ENCODE data around the gene ARHGEF16.

ARHGEF16 gene

GRCh38 chr1:3428899-3429298 lies 25.6 kb upstream of the ARHGEF16 start:
- TF ChIP-seq, protein P1, sequence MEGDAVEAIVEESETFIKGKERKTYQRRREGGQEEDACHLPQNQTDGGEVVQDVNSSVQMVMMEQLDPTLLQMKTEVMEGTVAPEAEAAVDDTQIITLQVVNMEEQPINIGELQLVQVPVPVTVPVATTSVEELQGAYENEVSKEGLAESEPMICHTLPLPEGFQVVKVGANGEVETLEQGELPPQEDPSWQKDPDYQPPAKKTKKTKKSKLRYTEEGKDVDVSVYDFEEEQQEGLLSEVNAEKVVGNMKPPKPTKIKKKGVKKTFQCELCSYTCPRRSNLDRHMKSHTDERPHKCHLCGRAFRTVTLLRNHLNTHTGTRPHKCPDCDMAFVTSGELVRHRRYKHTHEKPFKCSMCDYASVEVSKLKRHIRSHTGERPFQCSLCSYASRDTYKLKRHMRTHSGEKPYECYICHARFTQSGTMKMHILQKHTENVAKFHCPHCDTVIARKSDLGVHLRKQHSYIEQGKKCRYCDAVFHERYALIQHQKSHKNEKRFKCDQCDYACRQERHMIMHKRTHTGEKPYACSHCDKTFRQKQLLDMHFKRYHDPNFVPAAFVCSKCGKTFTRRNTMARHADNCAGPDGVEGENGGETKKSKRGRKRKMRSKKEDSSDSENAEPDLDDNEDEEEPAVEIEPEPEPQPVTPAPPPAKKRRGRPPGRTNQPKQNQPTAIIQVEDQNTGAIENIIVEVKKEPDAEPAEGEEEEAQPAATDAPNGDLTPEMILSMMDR (IDR thresholded peaks at IDR 0.05; ENCODE audit: insufficient read depth, low read depth, low read length, missing control alignments): no peak
- H3K4me3 ChIP-seq (ENCODE audit: low read depth, low read length): no peak overlapping the region
- no peak for DNase-seq (ENCODE audit: low read depth)

GRCh38 chr1:3429320-3429719 lies 25.1 kb upstream of the ARHGEF16 start:
- H3K4me3 ChIP-seq (ENCODE audit: low read depth, low read length): no peak overlapping the region
- DNase-seq (ENCODE audit: low read depth): no peak
- TF ChIP-seq, protein P1 (IDR thresholded peaks at IDR 0.05; ENCODE audit: insufficient read depth, low read depth, low read length, missing control alignments): no peak

DNA sequence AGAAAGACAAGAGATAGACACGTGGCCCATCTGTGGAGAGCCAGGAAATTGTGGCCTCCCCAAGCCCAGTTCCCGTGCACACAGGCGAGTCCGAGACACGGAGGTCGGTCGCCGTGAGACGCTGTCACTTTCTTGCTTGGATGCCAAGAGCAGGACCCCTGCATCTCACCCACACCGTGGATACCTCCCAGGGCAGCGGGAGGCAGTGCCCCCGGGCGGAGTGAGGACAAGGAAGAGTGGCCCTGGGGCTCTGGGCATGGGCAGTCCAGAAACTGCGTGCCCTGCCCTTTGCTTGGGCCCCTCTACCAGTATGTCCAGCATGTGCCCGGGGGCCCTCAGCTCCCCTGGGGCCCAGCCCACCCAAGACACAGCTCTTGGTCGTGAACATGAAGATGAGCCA lies 24.7 kb upstream of the ARHGEF16 start:
- no peak overlapping the region for H3K4me3 ChIP-seq (ENCODE audit: low read depth, low read length)
- DNase-seq (ENCODE audit: low read depth): no peak
- TF ChIP-seq, protein P1 (IDR thresholded peaks at IDR 0.05; ENCODE audit: insufficient read depth, low read depth, low read length, missing control alignments): no peak

GRCh38 chr1:3430406-3430805 lies 24.1 kb upstream of the ARHGEF16 start:
- H3K4me3 ChIP-seq (ENCODE audit: low read depth, low read length): no peak overlapping the region
- TF ChIP-seq, protein P1 (IDR thresholded peaks at IDR 0.05; ENCODE audit: insufficient read depth, low read depth, low read length, missing control alignments): no peak

GRCh38 chr1:3430820-3431219 lies 23.6 kb upstream of the ARHGEF16 start:
- TF ChIP-seq, protein P1 (IDR thresholded peaks at IDR 0.05; ENCODE audit: insufficient read depth, low read depth, low read length, missing control alignments): no peak
- no peak overlapping the region for H3K4me3 ChIP-seq (ENCODE audit: low read depth, low read length)
- no peak for DNase-seq (ENCODE audit: low read depth)

More at GRCh38 chr1:3430406-3430805, 24.1 kb upstream of the ARHGEF16 start:
- no peak for DNase-seq (ENCODE audit: low read depth)

DNA sequence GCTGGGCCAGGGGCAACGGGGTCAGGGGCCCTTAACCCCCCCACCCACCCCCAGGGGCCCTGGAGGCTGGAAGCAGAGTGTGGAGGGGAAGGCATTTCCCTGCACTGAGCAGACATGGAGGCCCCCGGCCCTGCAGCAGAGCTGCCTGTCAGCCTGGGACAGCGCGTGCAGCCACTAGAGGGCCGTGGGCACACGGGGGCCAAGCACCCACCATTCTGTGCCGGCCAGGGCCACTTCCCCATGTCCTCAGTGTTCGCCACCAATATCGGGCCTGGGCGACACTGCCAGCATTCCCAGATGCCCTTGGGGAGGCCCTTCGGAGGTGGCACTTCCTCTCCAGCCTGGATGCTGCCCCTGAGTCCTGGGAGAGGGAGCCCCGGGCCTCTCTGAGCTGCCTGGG lies 23.2 kb upstream of the ARHGEF16 start:
- H3K4me3 ChIP-seq (ENCODE audit: low read depth, low read length): no peak overlapping the region
- TF ChIP-seq, protein P1 (IDR thresholded peaks at IDR 0.05; ENCODE audit: insufficient read depth, low read depth, low read length, missing control alignments): no peak
- DNase-seq (ENCODE audit: low read depth): no peak

GRCh38 chr1:3431686-3432085 lies 22.8 kb upstream of the ARHGEF16 start:
- TF ChIP-seq, protein P1 (IDR thresholded peaks at IDR 0.05; ENCODE audit: insufficient read depth, low read depth, low read length, missing control alignments): no peak
- H3K4me3 ChIP-seq (ENCODE audit: low read depth, low read length): no peak overlapping the region
- no peak for DNase-seq (ENCODE audit: low read depth)
